ENCODE results near the gene PLD6.
A peak's percentile ranks its signal among the peaks of the same experiment; 100 is the strongest.

The PLD6 gene

DNA sequence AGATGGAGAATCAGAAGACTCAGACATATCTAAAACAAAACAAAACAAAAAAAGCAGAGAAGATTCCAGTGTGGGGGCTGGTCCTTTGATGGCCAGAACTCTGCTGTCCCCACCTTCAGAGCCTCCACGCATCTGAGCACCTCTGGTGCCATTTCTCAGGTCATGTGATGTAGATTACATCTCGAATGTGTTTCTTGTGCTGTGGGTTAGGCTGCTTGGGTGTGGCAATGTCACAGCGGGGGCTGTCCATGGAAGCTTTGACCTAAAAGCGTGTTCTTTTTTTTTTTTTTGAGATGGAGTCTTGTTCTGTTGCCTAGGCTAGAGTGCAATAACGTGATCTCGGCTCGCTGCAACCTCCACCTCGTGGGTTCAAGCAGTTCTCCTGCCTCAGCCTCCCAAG is 51.2 kb downstream of the PLD6 start:
- H3K4me3 ChIP-seq (ENCODE audit: control insufficient read depth, low read depth, low read length) = no peak overlapping the region
- DNase-seq (ENCODE audit: low read depth) = no peak
- TF ChIP-seq, protein P1, sequence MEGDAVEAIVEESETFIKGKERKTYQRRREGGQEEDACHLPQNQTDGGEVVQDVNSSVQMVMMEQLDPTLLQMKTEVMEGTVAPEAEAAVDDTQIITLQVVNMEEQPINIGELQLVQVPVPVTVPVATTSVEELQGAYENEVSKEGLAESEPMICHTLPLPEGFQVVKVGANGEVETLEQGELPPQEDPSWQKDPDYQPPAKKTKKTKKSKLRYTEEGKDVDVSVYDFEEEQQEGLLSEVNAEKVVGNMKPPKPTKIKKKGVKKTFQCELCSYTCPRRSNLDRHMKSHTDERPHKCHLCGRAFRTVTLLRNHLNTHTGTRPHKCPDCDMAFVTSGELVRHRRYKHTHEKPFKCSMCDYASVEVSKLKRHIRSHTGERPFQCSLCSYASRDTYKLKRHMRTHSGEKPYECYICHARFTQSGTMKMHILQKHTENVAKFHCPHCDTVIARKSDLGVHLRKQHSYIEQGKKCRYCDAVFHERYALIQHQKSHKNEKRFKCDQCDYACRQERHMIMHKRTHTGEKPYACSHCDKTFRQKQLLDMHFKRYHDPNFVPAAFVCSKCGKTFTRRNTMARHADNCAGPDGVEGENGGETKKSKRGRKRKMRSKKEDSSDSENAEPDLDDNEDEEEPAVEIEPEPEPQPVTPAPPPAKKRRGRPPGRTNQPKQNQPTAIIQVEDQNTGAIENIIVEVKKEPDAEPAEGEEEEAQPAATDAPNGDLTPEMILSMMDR (conservative IDR thresholded peaks at IDR 0.05; ENCODE audit: control insufficient read depth, insufficient read depth, low read depth, low read length) = no peak

- H3K4me3 ChIP-seq (ENCODE audit: control insufficient read depth, low read depth, low read length) = no peak overlapping the region
- TF ChIP-seq, protein P1 (conservative IDR thresholded peaks at IDR 0.05; ENCODE audit: control insufficient read depth, insufficient read depth, low read depth, low read length) = no peak
- DNase-seq (ENCODE audit: low read depth) = no peak
These were observed 51.6 kb downstream of the PLD6 start for GRCh38 chr17:17154556-17154955.

DNA sequence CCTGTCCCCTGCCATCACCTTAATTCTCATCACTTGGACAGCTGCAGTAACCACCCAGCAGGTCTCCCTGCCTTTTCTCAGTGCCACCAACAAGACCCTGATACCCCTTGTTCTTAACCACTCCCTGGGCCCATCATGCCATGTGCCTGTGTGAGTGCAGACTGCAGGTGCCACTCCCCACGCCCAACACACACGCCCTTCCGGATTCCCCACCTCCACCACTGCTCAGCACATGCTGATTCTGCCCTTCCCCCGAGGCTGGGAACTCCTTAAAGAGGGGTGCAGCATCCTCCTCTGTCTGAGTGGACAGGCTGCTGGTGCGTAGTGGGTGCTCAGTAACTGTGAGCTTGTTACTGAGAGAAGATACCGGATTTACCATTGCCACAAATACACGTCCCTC is 52.4 kb downstream of the PLD6 start:
- no peak for DNase-seq (ENCODE audit: low read depth)
- no peak overlapping the region for H3K4me3 ChIP-seq (ENCODE audit: control insufficient read depth, low read depth, low read length)

GRCh38 chr17:17153071-17153470 is 53.1 kb downstream of the PLD6 start:
- TF ChIP-seq, protein P1 (conservative IDR thresholded peaks at IDR 0.05; ENCODE audit: control insufficient read depth, insufficient read depth, low read depth, low read length) = no peak
- DNase-seq (ENCODE audit: low read depth) = no peak
- no peak overlapping the region for H3K4me3 ChIP-seq (ENCODE audit: control insufficient read depth, low read depth, low read length)

More for the DNA sequence above, 52.4 kb downstream of the PLD6 start:
- TF ChIP-seq, protein P1 (conservative IDR thresholded peaks at IDR 0.05; ENCODE audit: control insufficient read depth, insufficient read depth, low read depth, low read length) = no peak

DNA sequence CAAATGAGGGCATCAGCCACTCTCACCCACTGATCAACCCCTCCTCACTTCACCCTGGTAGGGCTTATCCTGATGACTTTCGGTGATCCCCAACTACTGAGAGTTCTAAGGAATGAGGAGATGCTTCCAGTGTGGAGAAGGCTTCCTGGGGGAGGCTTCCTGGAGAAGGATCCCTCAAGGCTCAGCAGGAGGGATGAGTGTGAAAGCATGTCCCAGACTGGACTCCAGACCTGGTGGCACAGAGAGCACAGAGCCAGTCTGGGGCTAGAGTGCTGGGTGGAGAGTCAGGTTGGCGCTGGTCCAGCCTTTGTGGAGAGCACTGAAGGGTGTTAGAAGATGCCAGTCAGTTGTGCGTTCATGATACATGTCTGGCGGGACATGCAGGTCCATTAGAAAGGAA is 53.7 kb downstream of the PLD6 start:
- no peak for DNase-seq (ENCODE audit: low read depth)
- TF ChIP-seq, protein P1 (conservative IDR thresholded peaks at IDR 0.05; ENCODE audit: control insufficient read depth, insufficient read depth, low read depth, low read length) = no peak
- H3K4me3 ChIP-seq (ENCODE audit: control insufficient read depth, low read depth, low read length) = no peak overlapping the region

- TF ChIP-seq, protein P1 (conservative IDR thresholded peaks at IDR 0.05; ENCODE audit: control insufficient read depth, insufficient read depth, low read depth, low read length) = no peak
- DNase-seq (ENCODE audit: low read depth) = peak; percentile 96
- no peak overlapping the region for H3K4me3 ChIP-seq (ENCODE audit: control insufficient read depth, low read depth, low read length)
These were observed 54.2 kb downstream of the PLD6 start for GRCh38 chr17:17151962-17152361.

DNA sequence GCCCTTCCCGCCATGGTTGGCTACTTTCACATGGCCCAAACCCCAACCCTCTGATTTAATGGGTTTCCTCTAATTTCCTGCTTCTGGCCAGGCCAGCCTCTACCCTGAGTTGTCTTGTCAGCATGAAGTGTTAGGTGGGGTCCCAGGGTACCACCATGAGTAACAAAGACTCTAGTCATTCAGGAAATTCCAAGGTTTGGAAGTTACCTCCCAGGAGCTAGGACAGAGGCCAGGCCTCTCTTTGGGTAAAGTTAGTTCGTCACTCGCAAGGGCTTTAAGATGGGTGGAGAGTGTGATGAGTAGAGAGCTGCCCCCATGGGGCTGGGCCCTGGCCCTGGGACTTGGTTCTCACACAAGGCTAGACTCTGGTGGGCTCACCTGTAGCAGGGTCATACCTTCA is 54.6 kb downstream of the PLD6 start:
- TF ChIP-seq, protein P1 (conservative IDR thresholded peaks at IDR 0.05; ENCODE audit: control insufficient read depth, insufficient read depth, low read depth, low read length) = no peak
- DNase-seq (ENCODE audit: low read depth) = peak; percentile 80
- H3K4me3 ChIP-seq (ENCODE audit: control insufficient read depth, low read depth, low read length) = no peak overlapping the region

Measured in fibroblast of mammary gland (primary cell).